GM12878 (cell line): ENCODE data around the gene CYTIP. TPM values are rescaled to one million over a fixed set of nuclear protein-coding genes. Genes with fewer than 3 reads are reported as not detected.

Source experiments
- ATAC-seq: fragments of 200-7000 bp; cut with Tn5 transposase; 3 replicates; pipeline ENCODE4 v1.9.1; 2020; ENCODE audit warnings: mild to moderate bottlenecking, moderate library complexity
- BruUV-seq: library from RNA; stranded (reverse); fragments of 400-500 nt; replicated peaks from 2 replicates; lab custom pipeline; 2021; lab: Mats Ljungman, UMichigan
- CTCF ChIA-PET: fragments of 300-600 bp; sonication (Branson Sonifier 250); formaldehyde crosslinking; extraction: SDS; loops from one replicate; lab custom pipeline; 2021; ENCODE audit warnings: inconsistent platforms; lab: Yijun Ruan, JAX
- POLR2A ChIA-PET: fragments of 350-600 bp; formaldehyde crosslinking; extraction: SDS; loops from one replicate; lab custom pipeline; 2021; ENCODE audit warnings: inconsistent platforms; lab: Charles Lee
- RAD21 ChIA-PET: fragments of 300-600 bp; sonication (Branson Sonifier 250); formaldehyde crosslinking; loops from one replicate; lab custom pipeline; 2023; ENCODE audit warnings: antibody characterized with exemption; ENCODE audit not compliant: unreplicated experiment; lab: Charles Lee
- SMC1A ChIA-PET: fragments of 300-600 bp; sonication (Branson Sonifier 250); formaldehyde crosslinking; loops from one replicate; lab custom pipeline; 2023; ENCODE audit not compliant: unreplicated experiment, uncharacterized antibody; lab: Charles Lee
- DNase-seq: peaks from one replicate; pipeline ENCODE4 v3.0.0-alpha.2; 2011; ENCODE audit warnings: low read depth, low spot score
- FAIRE-seq: peaks from 3 replicates; lab custom pipeline; 2011; peaks lifted over from hg19 to GRCh38; lab: Jason Lieb, UNC
- H2AFZ ChIP-seq: 2 replicates; pipeline ENCODE4 v1.6.0; 2011; ENCODE audit warnings: low read depth, low read length, control low read depth; ENCODE audit not compliant: control insufficient read depth
- H3K27ac ChIP-seq: 2 replicates; pipeline ENCODE4 v1.5.1; 2011; ENCODE audit warnings: control low read depth; ENCODE audit not compliant: control insufficient read depth, insufficient read depth
- H3K27me3 ChIP-seq, 2 experiments: replicated peaks in 1 of 2; 2 replicates each; pipeline versions ENCODE4 v1.6.0 to v1.6.1; 2011; ENCODE audit warnings: low read length in 1 of 2; ENCODE audit not compliant: control insufficient read depth in 2 of 2, insufficient read depth in 2 of 2
- H3K36me3 ChIP-seq, 2 experiments: 2 replicates each; pipeline ENCODE4 v1.5.1; 2011; ENCODE audit warnings: low read length in 1 of 2; ENCODE audit not compliant: control insufficient read depth in 2 of 2, insufficient read depth in 2 of 2
- H3K4me1 ChIP-seq: 2 replicates; pipeline ENCODE4 v1.6.1; 2011; ENCODE audit warnings: mild to moderate bottlenecking, low read length, moderate library complexity, mixed read lengths; ENCODE audit not compliant: control insufficient read depth, insufficient read depth
- H3K4me2 ChIP-seq: 2 replicates; pipeline ENCODE4 v1.6.0; 2011; ENCODE audit warnings: control low read depth; ENCODE audit not compliant: control insufficient read depth, insufficient read depth
- H3K4me3 ChIP-seq: fragments of 200-600 bp; sonication (generic); 2 replicates; pipeline ENCODE4 v1.5.1; 2016
- H3K79me2 ChIP-seq: 2 replicates; pipeline ENCODE4 v1.6.0; 2011; ENCODE audit warnings: low read length; ENCODE audit not compliant: control insufficient read depth, insufficient read depth
- H3K9ac ChIP-seq: 2 replicates; pipeline ENCODE4 v1.8.0; 2011; ENCODE audit warnings: low read length, control low read depth, mixed read lengths; ENCODE audit not compliant: control insufficient read depth, insufficient read depth
- H3K9me3 ChIP-seq: replicated peaks from 3 replicates; pipeline ENCODE4 v1.5.1; 2011; ENCODE audit warnings: mild to moderate bottlenecking, low read length; ENCODE audit not compliant: control insufficient read depth, insufficient read depth
- H4K20me1 ChIP-seq: 2 replicates; pipeline ENCODE4 v1.6.0; 2011; ENCODE audit not compliant: control insufficient read depth, insufficient read depth
- CHD1 ChIP-seq: IDR thresholded peaks from 2 replicates; pipeline ENCODE4 v1.6.1; 2012; ENCODE audit warnings: low read depth, low read length, improper control_type of control experiment
- FOS ChIP-seq: IDR thresholded peaks from 3 replicates; pipeline ENCODE4 v1.6.1; 2011; ENCODE audit warnings: borderline replicate concordance; ENCODE audit not compliant: insufficient read length; ENCODE audit errors: extremely low read depth
- HDGF ChIP-seq: fragments of 450-650 bp; IDR thresholded peaks from 2 replicates; pipeline ENCODE4 v1.6.1; 2016; ENCODE audit warnings: antibody characterized with exemption
- NR2C2 ChIP-seq: IDR thresholded peaks from 2 replicates; pipeline ENCODE4 v1.6.1; 2011; ENCODE audit warnings: borderline replicate concordance, low read depth; ENCODE audit not compliant: control insufficient read depth, insufficient read length
- RUNX3 ChIP-seq: IDR thresholded peaks from 2 replicates; pipeline ENCODE4 v1.6.1; 2012; ENCODE audit warnings: low read length, inconsistent platforms
- SMAD1 ChIP-seq: fragments of 450-650 bp; IDR thresholded peaks from 2 replicates; pipeline ENCODE4 v1.6.1; 2018; ENCODE audit warnings: mild to moderate bottlenecking, low read depth; ENCODE audit not compliant: partially characterized antibody
- TAF1 ChIP-seq: IDR thresholded peaks from 2 replicates; pipeline ENCODE4 v1.6.1; 2011; ENCODE audit warnings: mild to moderate bottlenecking, low read depth, low read length, borderline replicate concordance
- YBX1 ChIP-seq: fragments of 450-650 bp; IDR thresholded peaks from 2 replicates; pipeline ENCODE4 v1.6.1; 2016; ENCODE audit warnings: antibody characterized with exemption
- WGBS: methylation state at CpG from one replicate; pipeline ENCODE4 v1.1.6; 2016; ENCODE audit warnings: low lambda C conversion rate; ENCODE audit not compliant: insufficient replicate concordance, insufficient coverage; ENCODE audit errors: missing lambda C conversion rate; 5-methylcytosine and 5-hydroxymethylcytosine counted together
- in situ Hi-C: fragments of 300-500 bp; cut with MboI; formaldehyde crosslinking; loops from 9 replicates; pipeline ENCODE4 v1.14.3; 2018; ENCODE audit warnings: mixed read lengths
- intact Hi-C: fragments of 100-400 bp; cut with micrococcal nuclease; formaldehyde crosslinking; loops from one replicate; pipeline ENCODE4 v1.14.2; 2022; ENCODE audit not compliant: unreplicated experiment
- polyA plus RNA-seq, 11 experiments: library from polyadenylated mRNA; depleted of rRNA in 4 of 11; unstranded in 6 of 11; stranded (reverse) in 5 of 11; fragments of >200 nt; fragmentation: Nextera tagmentation in 4 of 11; fragmentation: Illumina TruSeq in 1 of 11; extraction: Ambion mirVana in 4 of 11; extraction: Trizol in 1 of 11; gene quantifications; 1 replicate in 1 of 11; 2 replicates in 10 of 11; pipeline versions ENCODE4 v1.2.1 to v1.2.3, GENCODE V29; 2011 to 2016; ENCODE audit warnings: inconsistent platforms in 2 of 11, missing spikeins in 2 of 11, low read depth in 1 of 11
- total RNA-seq, 4 experiments: library from RNA; depleted of rRNA in 3 of 4; stranded (reverse); fragments of >200 nt in 3 of 4; fragmentation: Illumina TruSeq in 1 of 4; extraction: Trizol in 1 of 4; gene quantifications; 2 replicates each; pipeline versions ENCODE4 v1.2.1 to v1.2.3, GENCODE V29; 2013 to 2021
- TF ChIP-seq, protein P1 (sequence below): fragments of 450-650 bp; IDR thresholded peaks from 2 replicates; pipeline ENCODE4 v1.6.1; 2017; ENCODE audit warnings: low read depth, mild to moderate bottlenecking, moderate library complexity
- TF ChIP-seq, protein P2 (sequence below): fragments of 450-650 bp; conservative IDR thresholded peaks from 2 replicates; pipeline ENCODE4 v1.6.1; 2017; ENCODE audit warnings: mild to moderate bottlenecking, moderate library complexity
- TF ChIP-seq, protein P3 (sequence below): fragments of 450-650 bp; IDR thresholded peaks from 2 replicates; pipeline ENCODE4 v1.6.1; 2016; ENCODE audit warnings: mild to moderate bottlenecking

The CYTIP gene
- total and polyA plus RNA-seq, 10 of the 15 experiments (the other 5 are each of a cell fraction or from before 2014, with no cell fraction given) = 55.1 to 178 (median 73.4) TPM

GRCh38 chr2:157442191-157442590 lies 1.7 kb downstream of the CYTIP start:
- Histone ChIP-seq H3K9ac (peak overlapping the region; percentile 99), H4K20me1 (no peaks in the 10 kb centered on the region), H3K27ac (peak overlapping the region; percentile 98), H2AFZ (no peak overlapping the region), H3K9me3 (no peaks in the 10 kb centered on the region), H3K36me3 (no peaks in the 10 kb centered on the region; a peak in 1 of 4 replicates), H3K4me1 (peaks cover 8% of the 10 kb centered on the region; the same call in 1 of the 2 replicates), H3K4me2 (peak overlapping the region; percentile 90), H3K79me2 (peaks cover 87% of the 10 kb centered on the region), H3K4me3 (peak overlapping the region; percentile 90), H3K27me3 (no peaks in the 10 kb centered on the region)
- TF ChIP-seq FOS = no peak
- TF ChIP-seq NR2C2 = no peak
- TF ChIP-seq TAF1 = peak; percentile 16; the same call in 1 of the 2 replicates
- peak; percentile 60 for TF ChIP-seq SMAD1
- TF ChIP-seq CHD1 = 0 out of 2 replicates have a peak, but pooled peaks have one; percentile 1
- TF ChIP-seq, protein P1, sequence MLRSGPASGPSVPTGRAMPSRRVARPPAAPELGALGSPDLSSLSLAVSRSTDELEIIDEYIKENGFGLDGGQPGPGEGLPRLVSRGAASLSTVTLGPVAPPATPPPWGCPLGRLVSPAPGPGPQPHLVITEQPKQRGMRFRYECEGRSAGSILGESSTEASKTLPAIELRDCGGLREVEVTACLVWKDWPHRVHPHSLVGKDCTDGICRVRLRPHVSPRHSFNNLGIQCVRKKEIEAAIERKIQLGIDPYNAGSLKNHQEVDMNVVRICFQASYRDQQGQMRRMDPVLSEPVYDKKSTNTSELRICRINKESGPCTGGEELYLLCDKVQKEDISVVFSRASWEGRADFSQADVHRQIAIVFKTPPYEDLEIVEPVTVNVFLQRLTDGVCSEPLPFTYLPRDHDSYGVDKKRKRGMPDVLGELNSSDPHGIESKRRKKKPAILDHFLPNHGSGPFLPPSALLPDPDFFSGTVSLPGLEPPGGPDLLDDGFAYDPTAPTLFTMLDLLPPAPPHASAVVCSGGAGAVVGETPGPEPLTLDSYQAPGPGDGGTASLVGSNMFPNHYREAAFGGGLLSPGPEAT = no peak
- TF ChIP-seq HDGF = 0 out of 2 replicates have a peak, but pooled peaks have one; percentile 29
- TF ChIP-seq, protein P2, sequence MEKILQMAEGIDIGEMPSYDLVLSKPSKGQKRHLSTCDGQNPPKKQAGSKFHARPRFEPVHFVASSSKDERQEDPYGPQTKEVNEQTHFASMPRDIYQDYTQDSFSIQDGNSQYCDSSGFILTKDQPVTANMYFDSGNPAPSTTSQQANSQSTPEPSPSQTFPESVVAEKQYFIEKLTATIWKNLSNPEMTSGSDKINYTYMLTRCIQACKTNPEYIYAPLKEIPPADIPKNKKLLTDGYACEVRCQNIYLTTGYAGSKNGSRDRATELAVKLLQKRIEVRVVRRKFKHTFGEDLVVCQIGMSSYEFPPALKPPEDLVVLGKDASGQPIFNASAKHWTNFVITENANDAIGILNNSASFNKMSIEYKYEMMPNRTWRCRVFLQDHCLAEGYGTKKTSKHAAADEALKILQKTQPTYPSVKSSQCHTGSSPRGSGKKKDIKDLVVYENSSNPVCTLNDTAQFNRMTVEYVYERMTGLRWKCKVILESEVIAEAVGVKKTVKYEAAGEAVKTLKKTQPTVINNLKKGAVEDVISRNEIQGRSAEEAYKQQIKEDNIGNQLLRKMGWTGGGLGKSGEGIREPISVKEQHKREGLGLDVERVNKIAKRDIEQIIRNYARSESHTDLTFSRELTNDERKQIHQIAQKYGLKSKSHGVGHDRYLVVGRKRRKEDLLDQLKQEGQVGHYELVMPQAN = 0 out of 2 replicates have a peak, but pooled peaks have one; percentile 17
- TF ChIP-seq, protein P3, sequence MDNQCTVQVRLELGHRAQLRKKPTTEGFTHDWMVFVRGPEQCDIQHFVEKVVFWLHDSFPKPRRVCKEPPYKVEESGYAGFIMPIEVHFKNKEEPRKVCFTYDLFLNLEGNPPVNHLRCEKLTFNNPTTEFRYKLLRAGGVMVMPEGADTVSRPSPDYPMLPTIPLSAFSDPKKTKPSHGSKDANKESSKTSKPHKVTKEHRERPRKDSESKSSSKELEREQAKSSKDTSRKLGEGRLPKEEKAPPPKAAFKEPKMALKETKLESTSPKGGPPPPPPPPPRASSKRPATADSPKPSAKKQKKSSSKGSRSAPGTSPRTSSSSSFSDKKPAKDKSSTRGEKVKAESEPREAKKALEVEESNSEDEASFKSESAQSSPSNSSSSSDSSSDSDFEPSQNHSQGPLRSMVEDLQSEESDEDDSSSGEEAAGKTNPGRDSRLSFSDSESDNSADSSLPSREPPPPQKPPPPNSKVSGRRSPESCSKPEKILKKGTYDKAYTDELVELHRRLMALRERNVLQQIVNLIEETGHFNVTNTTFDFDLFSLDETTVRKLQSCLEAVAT = peak; percentile 21
- peak; percentile 30; the same call in 1 of the 2 replicates for TF ChIP-seq YBX1
- TF ChIP-seq RUNX3 = peak; percentile 5; the same call in 1 of the 2 replicates
- ATAC-seq (peak; percentile 5), DNase-seq (no peak), FAIRE-seq (no peak)
- RAD21 ChIA-PET = interaction anchor here (1.6 to 7.8 kb wide), 7 partner anchors 26 to 115 kb away, joined by 5 to 125 read pairs (median 29); no protein-coding TSS in a partner anchor
- POLR2A ChIA-PET = interaction anchor here (1.5 to 7.6 kb wide), 6 partner anchors 16 to 112 kb away, joined by 3 to 90 read pairs (median 12); no protein-coding TSS in a partner anchor
- CTCF ChIA-PET = interaction anchor here (1.6 to 14.2 kb wide), 6 partner anchors 21 to 140 kb away, joined by 5 to 208 read pairs (median 10); partner anchors contain the start of gene ERMN
- BruUV-seq = no TSS peak
- in situ Hi-C loops = no loop called here
- WGBS = 0% methylated on average over 2 of the region's 2 CpGs
- intact Hi-C loops = loop anchor here (2.0 to 5.0 kb wide), 3 partner anchors 40 to 1099 kb away; no protein-coding TSS in a partner anchor
- SMC1A ChIA-PET = interaction anchor here (2.1 to 2.7 kb wide), 7 partner anchors 8 to 115 kb away, joined by 5 to 52 read pairs (median 25); partner anchors contain the start of gene ERMN
